GM23338 (cell line): ENCODE data around the gene IFITM1. TPM values are rescaled to one million over a fixed set of nuclear protein-coding genes. Genes with fewer than 3 reads are reported as not detected.
A peak's percentile ranks its signal among the peaks of the same experiment; 100 is the strongest.

Experiments used
- ATAC-seq: fragments of 200-7000 bp; cut with Tn5 transposase; 3 replicates; pipeline ENCODE4 v1.9.1; 2020
- DNase-seq: peaks from one replicate; pipeline ENCODE4 v3.0.0-alpha.2; 2015; ENCODE audit warnings: low spot score
- H2AFZ ChIP-seq: fragments of 200-600 bp; sonication (generic); 2 replicates; pipeline ENCODE4 v1.8.0; 2016; ENCODE audit warnings: antibody characterized with exemption, mild to moderate bottlenecking, moderate library complexity
- H3F3A ChIP-seq: fragments of 200-600 bp; sonication (generic); replicated peaks from 2 replicates; pipeline ENCODE4 v1.8.0; 2017; ENCODE audit warnings: antibody characterized with exemption, mixed run types, low read depth
- H3K27ac ChIP-seq: fragments of 200-600 bp; sonication (generic); 2 replicates; pipeline ENCODE4 v1.6.1; 2016; ENCODE audit warnings: low read depth
- H3K27me3 ChIP-seq: fragments of 200-600 bp; sonication (generic); 2 replicates; pipeline ENCODE4 v1.8.0; 2016; ENCODE audit warnings: mild to moderate bottlenecking, mixed run types, moderate library complexity; ENCODE audit not compliant: insufficient read depth
- H3K36me3 ChIP-seq: fragments of 200-600 bp; sonication (generic); 2 replicates; pipeline ENCODE4 v1.8.0; 2016; ENCODE audit warnings: mild to moderate bottlenecking; ENCODE audit not compliant: insufficient read depth
- H3K4me1 ChIP-seq: fragments of 200-600 bp; sonication (generic); 2 replicates; pipeline ENCODE4 v1.8.0; 2016; ENCODE audit warnings: mild to moderate bottlenecking, moderate library complexity; ENCODE audit not compliant: insufficient read depth
- H3K4me2 ChIP-seq: fragments of 200-600 bp; sonication (generic); 2 replicates; pipeline ENCODE4 v1.7.1; 2017; ENCODE audit warnings: mixed run types
- H3K4me3 ChIP-seq: fragments of 200-600 bp; sonication (generic); 2 replicates; pipeline ENCODE4 v1.6.1; 2016; ENCODE audit warnings: mixed run types
- H3K79me2 ChIP-seq: fragments of 200-600 bp; sonication (generic); replicated peaks from 2 replicates; pipeline ENCODE4 v1.8.0; 2017; ENCODE audit warnings: mild to moderate bottlenecking; ENCODE audit not compliant: insufficient read depth
- H3K9me2 ChIP-seq: fragments of 200-600 bp; sonication (generic); 2 replicates; pipeline ENCODE4 v1.8.0; 2017; ENCODE audit not compliant: insufficient read depth
- H4K20me1 ChIP-seq: fragments of 200-600 bp; sonication (generic); replicated peaks from 2 replicates; pipeline ENCODE4 v1.8.0; 2017; ENCODE audit warnings: mild to moderate bottlenecking; ENCODE audit not compliant: insufficient read depth
- H3K27ac Mint-ChIP-seq: 2 replicates; pipeline ENCODE4 v1.8.0; 2020; ENCODE audit warnings: inconsistent platforms, mild to moderate bottlenecking, moderate library complexity, mixed read lengths
- H3K27me3 Mint-ChIP-seq: 3 replicates; pipeline ENCODE4 v1.8.0; 2022; ENCODE audit warnings: low read depth, mild to moderate bottlenecking, moderate library complexity, mixed read lengths, inconsistent platforms; ENCODE audit not compliant: insufficient read depth, poor library complexity
- H3K36me3 Mint-ChIP-seq: 3 replicates; pipeline ENCODE4 v1.8.0; 2021; ENCODE audit warnings: low read depth, mild to moderate bottlenecking, inconsistent platforms, moderate library complexity, mixed read lengths
- H3K4me1 Mint-ChIP-seq: 3 replicates; pipeline ENCODE4 v1.8.0; 2020; ENCODE audit warnings: mild to moderate bottlenecking, inconsistent platforms, mixed read lengths
- H3K4me3 Mint-ChIP-seq: 3 replicates; pipeline ENCODE4 v1.8.0; 2021; ENCODE audit warnings: moderate library complexity, mild to moderate bottlenecking, inconsistent platforms, mixed read lengths
- H3K9me3 Mint-ChIP-seq: 3 replicates; pipeline ENCODE4 v1.8.0; 2020; ENCODE audit warnings: moderate library complexity, mild to moderate bottlenecking, inconsistent platforms, mixed read lengths
- CREB1 ChIP-seq: fragments of 250-450 bp; sonication (Bioruptor Pico); IDR thresholded peaks from 2 replicates; pipeline ENCODE4 v1.5.0; 2020; ENCODE audit warnings: low read depth, mild to moderate bottlenecking, moderate library complexity
- EZH2 ChIP-seq: fragments of 200-600 bp; sonication (generic); IDR thresholded peaks from one replicate; pipeline ENCODE4 v1.8.0; 2017; ENCODE audit warnings: antibody characterized with exemption, mild to moderate bottlenecking, low read depth; ENCODE audit not compliant: unreplicated experiment
- EZH2phosphoT487 ChIP-seq: fragments of 200-600 bp; sonication (generic); IDR thresholded peaks from one replicate; pipeline ENCODE4 v1.8.1; 2018; ENCODE audit warnings: antibody characterized with exemption; ENCODE audit not compliant: unreplicated experiment
- JUNB ChIP-seq: IDR thresholded peaks from one replicate; pipeline ENCODE4 v1.6.1; 2016; ENCODE audit warnings: antibody characterized with exemption; ENCODE audit not compliant: unreplicated experiment
- NANOG ChIP-seq: IDR thresholded peaks from 2 replicates; pipeline ENCODE4 v1.6.1; 2016; ENCODE audit warnings: antibody characterized with exemption, borderline replicate concordance
- POLR2AphosphoS5 ChIP-seq: IDR thresholded peaks from 2 replicates; pipeline ENCODE4 v1.6.1; 2016; ENCODE audit warnings: antibody characterized with exemption, low read depth
- STAT1 ChIP-seq: IDR thresholded peaks from one replicate; pipeline ENCODE4 v1.6.1; 2016; ENCODE audit warnings: antibody characterized with exemption; ENCODE audit not compliant: unreplicated experiment
- ZNF114 ChIP-seq: fragments of 250-450 bp; sonication (Bioruptor Pico); IDR thresholded peaks from 2 replicates; pipeline ENCODE4 v1.5.0; 2020; ENCODE audit warnings: mild to moderate bottlenecking, moderate library complexity
- ZNF331 ChIP-seq: fragments of 250-450 bp; sonication (Bioruptor Pico); IDR thresholded peaks from 2 replicates; pipeline ENCODE4 v1.5.0; 2020; ENCODE audit warnings: low read depth, mild to moderate bottlenecking, moderate library complexity
- polyA plus RNA-seq: library from polyadenylated mRNA; unstranded; fragments of >200 nt; fragmentation: Nextera tagmentation; extraction: Ambion mirVana; gene quantifications from 2 replicates; pipeline ENCODE4 v1.2.1, GENCODE V29; 2016
- total RNA-seq: library from RNA; depleted of rRNA; stranded (reverse); fragments of >200 nt; shearing (Covaris generic); gene quantifications from 2 replicates; pipeline ENCODE4 v1.2.3, GENCODE V29; 2014
- TF ChIP-seq, protein P1 (sequence below): IDR thresholded peaks from one replicate; pipeline ENCODE4 v1.6.1; 2018; ENCODE audit warnings: antibody characterized with exemption; ENCODE audit not compliant: unreplicated experiment
- TF ChIP-seq, protein P2 (sequence below): fragments of 250-450 bp; sonication (Bioruptor Pico); IDR thresholded peaks from 2 replicates; pipeline ENCODE4 v1.5.0; 2020; ENCODE audit warnings: mild to moderate bottlenecking, moderate library complexity
- TF ChIP-seq, protein P3 (sequence below), 2 experiments: fragments of 200-600 bp in 1 of 2; sonication (generic) in 1 of 2; conservative IDR thresholded peaks; 2 replicates each; pipeline versions ENCODE4 v1.5.1 to v1.6.1; 2016 to 2017; ENCODE audit warnings: antibody characterized with exemption in 2 of 2, low read depth in 2 of 2, mild to moderate bottlenecking in 2 of 2, moderate library complexity in 1 of 2
- TF ChIP-seq, protein P4 (sequence below): IDR thresholded peaks from 2 replicates; pipeline ENCODE4 v1.6.1; 2016; ENCODE audit warnings: antibody characterized with exemption

Gene IFITM1
- total and polyA plus RNA-seq, 2 experiments from 2014 or later, result 396 to 1,194 TPM

DNA sequence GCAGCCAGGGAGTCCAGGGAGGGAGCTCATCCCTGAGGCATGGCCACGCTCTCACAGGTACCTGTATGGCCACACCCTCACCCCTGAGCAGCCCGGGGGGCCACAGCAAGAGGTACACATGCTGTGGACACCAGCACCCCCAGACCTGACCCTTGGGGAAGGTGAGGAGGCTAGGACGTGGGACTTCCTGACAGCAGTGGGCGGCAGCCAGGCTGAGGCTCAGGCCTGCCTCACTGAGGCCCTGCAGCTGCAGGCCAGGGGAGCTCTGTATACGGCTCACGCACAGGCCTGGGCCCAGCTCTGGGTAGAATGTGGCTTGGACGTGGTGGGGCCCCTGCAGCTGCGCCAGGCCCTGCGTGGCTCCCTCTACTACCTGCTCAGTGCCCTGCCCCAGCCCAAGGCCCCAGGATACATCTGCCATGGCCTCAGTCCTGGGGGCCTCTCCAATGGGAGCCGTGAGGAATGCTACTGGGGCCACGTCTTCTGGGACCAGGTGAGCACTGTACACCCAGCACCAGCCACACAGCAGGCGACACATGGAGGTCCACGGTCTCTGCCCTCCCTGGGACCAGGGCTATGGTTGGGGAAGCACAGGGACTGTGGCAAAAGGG is 23.1 kb upstream of the IFITM1 start:
- Histone ChIP-seq H3K36me3 (no peaks in the 10 kb centered on the region), H2AFZ (no peak overlapping the region), H3K9me2 (no peaks in the 10 kb centered on the region), H3F3A (peaks cover 6% of the 10 kb centered on the region; the same call in 1 of the 2 replicates), H3K79me2 (no peaks in the 10 kb centered on the region), H4K20me1 (no peaks in the 10 kb centered on the region), H3K27me3 (peaks cover 26% of the 10 kb centered on the region), H3K4me1 (no peaks in the 10 kb centered on the region; the same call in 1 of the 2 replicates), H3K27ac (no peak overlapping the region), H3K4me2 (0 out of 2 replicates have a peak overlapping the region, but pooled peaks have one; percentile 38), H3K4me3 (no peak overlapping the region)
- Mint-ChIP-seq H3K9me3 (peaks cover 2% of the 10 kb centered on the region; the same call in 1 of the 3 replicates), H3K27me3 (peaks cover 22% of the 10 kb centered on the region), H3K4me3 (peak overlapping the region; percentile 17; the same call in 1 of the 3 replicates), H3K27ac (peak overlapping the region; percentile 68), H3K36me3 (peaks cover 11% of the 10 kb centered on the region; the same call in 2 of the 3 replicates), H3K4me1 (peaks cover 24% of the 10 kb centered on the region)
- DNase-seq (no peak), ATAC-seq (no peak)
- TF ChIP-seq, protein P1, sequence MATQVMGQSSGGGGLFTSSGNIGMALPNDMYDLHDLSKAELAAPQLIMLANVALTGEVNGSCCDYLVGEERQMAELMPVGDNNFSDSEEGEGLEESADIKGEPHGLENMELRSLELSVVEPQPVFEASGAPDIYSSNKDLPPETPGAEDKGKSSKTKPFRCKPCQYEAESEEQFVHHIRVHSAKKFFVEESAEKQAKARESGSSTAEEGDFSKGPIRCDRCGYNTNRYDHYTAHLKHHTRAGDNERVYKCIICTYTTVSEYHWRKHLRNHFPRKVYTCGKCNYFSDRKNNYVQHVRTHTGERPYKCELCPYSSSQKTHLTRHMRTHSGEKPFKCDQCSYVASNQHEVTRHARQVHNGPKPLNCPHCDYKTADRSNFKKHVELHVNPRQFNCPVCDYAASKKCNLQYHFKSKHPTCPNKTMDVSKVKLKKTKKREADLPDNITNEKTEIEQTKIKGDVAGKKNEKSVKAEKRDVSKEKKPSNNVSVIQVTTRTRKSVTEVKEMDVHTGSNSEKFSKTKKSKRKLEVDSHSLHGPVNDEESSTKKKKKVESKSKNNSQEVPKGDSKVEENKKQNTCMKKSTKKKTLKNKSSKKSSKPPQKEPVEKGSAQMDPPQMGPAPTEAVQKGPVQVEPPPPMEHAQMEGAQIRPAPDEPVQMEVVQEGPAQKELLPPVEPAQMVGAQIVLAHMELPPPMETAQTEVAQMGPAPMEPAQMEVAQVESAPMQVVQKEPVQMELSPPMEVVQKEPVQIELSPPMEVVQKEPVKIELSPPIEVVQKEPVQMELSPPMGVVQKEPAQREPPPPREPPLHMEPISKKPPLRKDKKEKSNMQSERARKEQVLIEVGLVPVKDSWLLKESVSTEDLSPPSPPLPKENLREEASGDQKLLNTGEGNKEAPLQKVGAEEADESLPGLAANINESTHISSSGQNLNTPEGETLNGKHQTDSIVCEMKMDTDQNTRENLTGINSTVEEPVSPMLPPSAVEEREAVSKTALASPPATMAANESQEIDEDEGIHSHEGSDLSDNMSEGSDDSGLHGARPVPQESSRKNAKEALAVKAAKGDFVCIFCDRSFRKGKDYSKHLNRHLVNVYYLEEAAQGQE, result no peak
- TF ChIP-seq JUNB (no peak), EZH2 (no peak), ZNF114 (no peak), POLR2AphosphoS5 (no peak), NANOG (no peak), EZH2phosphoT487 (no peak), STAT1 (no peak), ZNF331 (CRISPR knock-in tag) (no peak), CREB1 (CRISPR knock-in tag) (no peak)
- TF ChIP-seq, protein P2, sequence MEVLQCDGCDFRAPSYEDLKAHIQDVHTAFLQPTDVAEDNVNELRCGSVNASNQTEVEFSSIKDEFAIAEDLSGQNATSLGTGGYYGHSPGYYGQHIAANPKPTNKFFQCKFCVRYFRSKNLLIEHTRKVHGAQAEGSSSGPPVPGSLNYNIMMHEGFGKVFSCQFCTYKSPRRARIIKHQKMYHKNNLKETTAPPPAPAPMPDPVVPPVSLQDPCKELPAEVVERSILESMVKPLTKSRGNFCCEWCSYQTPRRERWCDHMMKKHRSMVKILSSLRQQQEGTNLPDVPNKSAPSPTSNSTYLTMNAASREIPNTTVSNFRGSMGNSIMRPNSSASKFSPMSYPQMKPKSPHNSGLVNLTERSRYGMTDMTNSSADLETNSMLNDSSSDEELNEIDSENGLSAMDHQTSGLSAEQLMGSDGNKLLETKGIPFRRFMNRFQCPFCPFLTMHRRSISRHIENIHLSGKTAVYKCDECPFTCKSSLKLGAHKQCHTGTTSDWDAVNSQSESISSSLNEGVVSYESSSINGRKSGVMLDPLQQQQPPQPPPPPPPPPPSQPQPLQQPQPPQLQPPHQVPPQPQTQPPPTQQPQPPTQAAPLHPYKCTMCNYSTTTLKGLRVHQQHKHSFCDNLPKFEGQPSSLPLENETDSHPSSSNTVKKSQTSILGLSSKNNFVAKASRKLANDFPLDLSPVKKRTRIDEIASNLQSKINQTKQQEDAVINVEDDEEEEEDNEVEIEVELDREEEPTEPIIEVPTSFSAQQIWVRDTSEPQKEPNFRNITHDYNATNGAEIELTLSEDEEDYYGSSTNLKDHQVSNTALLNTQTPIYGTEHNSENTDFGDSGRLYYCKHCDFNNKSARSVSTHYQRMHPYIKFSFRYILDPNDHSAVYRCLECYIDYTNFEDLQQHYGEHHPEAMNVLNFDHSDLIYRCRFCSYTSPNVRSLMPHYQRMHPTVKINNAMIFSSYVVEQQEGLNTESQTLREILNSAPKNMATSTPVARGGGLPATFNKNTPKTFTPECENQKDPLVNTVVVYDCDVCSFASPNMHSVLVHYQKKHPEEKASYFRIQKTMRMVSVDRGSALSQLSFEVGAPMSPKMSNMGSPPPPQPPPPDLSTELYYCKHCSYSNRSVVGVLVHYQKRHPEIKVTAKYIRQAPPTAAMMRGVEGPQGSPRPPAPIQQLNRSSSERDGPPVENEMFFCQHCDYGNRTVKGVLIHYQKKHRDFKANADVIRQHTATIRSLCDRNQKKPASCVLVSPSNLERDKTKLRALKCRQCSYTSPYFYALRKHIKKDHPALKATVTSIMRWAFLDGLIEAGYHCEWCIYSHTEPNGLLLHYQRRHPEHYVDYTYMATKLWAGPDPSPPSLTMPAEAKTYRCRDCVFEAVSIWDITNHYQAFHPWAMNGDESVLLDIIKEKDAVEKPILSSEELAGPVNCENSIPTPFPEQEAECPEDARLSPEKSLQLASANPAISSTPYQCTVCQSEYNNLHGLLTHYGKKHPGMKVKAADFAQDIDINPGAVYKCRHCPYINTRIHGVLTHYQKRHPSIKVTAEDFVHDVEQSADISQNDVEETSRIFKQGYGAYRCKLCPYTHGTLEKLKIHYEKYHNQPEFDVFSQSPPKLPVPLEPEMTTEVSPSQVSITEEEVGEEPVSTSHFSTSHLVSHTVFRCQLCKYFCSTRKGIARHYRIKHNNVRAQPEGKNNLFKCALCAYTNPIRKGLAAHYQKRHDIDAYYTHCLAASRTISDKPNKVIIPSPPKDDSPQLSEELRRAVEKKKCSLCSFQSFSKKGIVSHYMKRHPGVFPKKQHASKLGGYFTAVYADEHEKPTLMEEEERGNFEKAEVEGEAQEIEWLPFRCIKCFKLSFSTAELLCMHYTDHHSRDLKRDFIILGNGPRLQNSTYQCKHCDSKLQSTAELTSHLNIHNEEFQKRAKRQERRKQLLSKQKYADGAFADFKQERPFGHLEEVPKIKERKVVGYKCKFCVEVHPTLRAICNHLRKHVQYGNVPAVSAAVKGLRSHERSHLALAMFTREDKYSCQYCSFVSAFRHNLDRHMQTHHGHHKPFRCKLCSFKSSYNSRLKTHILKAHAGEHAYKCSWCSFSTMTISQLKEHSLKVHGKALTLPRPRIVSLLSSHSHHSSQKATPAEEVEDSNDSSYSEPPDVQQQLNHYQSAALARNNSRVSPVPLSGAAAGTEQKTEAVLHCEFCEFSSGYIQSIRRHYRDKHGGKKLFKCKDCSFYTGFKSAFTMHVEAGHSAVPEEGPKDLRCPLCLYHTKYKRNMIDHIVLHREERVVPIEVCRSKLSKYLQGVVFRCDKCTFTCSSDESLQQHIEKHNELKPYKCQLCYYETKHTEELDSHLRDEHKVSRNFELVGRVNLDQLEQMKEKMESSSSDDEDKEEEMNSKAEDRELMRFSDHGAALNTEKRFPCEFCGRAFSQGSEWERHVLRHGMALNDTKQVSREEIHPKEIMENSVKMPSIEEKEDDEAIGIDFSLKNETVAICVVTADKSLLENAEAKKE (CRISPR knock-in tag), result no peak
- TF ChIP-seq, protein P3, sequence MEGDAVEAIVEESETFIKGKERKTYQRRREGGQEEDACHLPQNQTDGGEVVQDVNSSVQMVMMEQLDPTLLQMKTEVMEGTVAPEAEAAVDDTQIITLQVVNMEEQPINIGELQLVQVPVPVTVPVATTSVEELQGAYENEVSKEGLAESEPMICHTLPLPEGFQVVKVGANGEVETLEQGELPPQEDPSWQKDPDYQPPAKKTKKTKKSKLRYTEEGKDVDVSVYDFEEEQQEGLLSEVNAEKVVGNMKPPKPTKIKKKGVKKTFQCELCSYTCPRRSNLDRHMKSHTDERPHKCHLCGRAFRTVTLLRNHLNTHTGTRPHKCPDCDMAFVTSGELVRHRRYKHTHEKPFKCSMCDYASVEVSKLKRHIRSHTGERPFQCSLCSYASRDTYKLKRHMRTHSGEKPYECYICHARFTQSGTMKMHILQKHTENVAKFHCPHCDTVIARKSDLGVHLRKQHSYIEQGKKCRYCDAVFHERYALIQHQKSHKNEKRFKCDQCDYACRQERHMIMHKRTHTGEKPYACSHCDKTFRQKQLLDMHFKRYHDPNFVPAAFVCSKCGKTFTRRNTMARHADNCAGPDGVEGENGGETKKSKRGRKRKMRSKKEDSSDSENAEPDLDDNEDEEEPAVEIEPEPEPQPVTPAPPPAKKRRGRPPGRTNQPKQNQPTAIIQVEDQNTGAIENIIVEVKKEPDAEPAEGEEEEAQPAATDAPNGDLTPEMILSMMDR (conservative IDR thresholded peaks at IDR 0.05; ENCODE audit: low read depth in 2 of 2), result no peak
- TF ChIP-seq, protein P4, sequence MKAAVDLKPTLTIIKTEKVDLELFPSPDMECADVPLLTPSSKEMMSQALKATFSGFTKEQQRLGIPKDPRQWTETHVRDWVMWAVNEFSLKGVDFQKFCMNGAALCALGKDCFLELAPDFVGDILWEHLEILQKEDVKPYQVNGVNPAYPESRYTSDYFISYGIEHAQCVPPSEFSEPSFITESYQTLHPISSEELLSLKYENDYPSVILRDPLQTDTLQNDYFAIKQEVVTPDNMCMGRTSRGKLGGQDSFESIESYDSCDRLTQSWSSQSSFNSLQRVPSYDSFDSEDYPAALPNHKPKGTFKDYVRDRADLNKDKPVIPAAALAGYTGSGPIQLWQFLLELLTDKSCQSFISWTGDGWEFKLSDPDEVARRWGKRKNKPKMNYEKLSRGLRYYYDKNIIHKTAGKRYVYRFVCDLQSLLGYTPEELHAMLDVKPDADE, result no peak
